Tibial artery (tissue), 4 donors: ENCODE data around the gene MYO1C.
"Not testable (repeated sequence)": the region's sequence is repeated elsewhere in the genome, so short reads cannot be mapped to it uniquely, and the experiment has no call there.

Source experiments
- DNase-seq, 2 donors: peaks; one replicate each; pipeline ENCODE4 v3.0.0-alpha.2; 2019
- H3K27ac ChIP-seq, 2 donors: fragments of 200-600 bp; sonication (generic) in 1 of 2; 1 replicate in 1 of 2; 2 replicates in 1 of 2; pipeline ENCODE4 v1.5.1; 2018 to 2019; ENCODE audit warnings: mild to moderate bottlenecking in 1 of 2
- H3K27me3 ChIP-seq, 2 donors: fragments of 200-600 bp; sonication (generic) in 1 of 2; one replicate each; pipeline versions ENCODE4 v1.5.1 to v1.6.0; 2016 to 2019
- H3K36me3 ChIP-seq, 3 donors: fragments of 200-600 bp; sonication (generic) in 2 of 3; one replicate each; pipeline ENCODE4 v1.5.1; 2016 to 2019; ENCODE audit warnings: mild to moderate bottlenecking in 2 of 3
- H3K4me1 ChIP-seq, 4 donors: fragments of 200-600 bp; sonication (generic) in 2 of 4; 1 replicate in 3 of 4; 2 replicates in 1 of 4; pipeline ENCODE4 v1.5.1; 2016 to 2019
- H3K4me3 ChIP-seq, 2 donors: fragments of 200-600 bp; sonication (generic) in 1 of 2; 1 replicate in 1 of 2; 2 replicates in 1 of 2; pipeline ENCODE4 v1.5.1; 2018 to 2019; ENCODE audit warnings: mild to moderate bottlenecking in 2 of 2
- H3K9me3 ChIP-seq, 3 donors: fragments of 200-600 bp; sonication (generic) in 1 of 3; one replicate each; pipeline ENCODE4 v1.5.1; 2016 to 2019
- CTCF ChIP-seq, 2 experiments: fragments of 200-600 bp in 1 of 2; fragments of 450-650 bp in 1 of 2; IDR thresholded peaks; one replicate each; pipeline ENCODE4 v1.5.1; 2017 to 2019; ENCODE audit warnings: antibody characterized with exemption in 2 of 2, mild to moderate bottlenecking in 1 of 2, moderate library complexity in 1 of 2
- intact Hi-C: fragments of 100-400 bp; cut with DNase I; formaldehyde crosslinking; loops from one replicate; pipeline ENCODE4 v1.15.0; 2023; ENCODE audit warnings: low total_unique reads

The MYO1C gene

GRCh38 chr17:1420163-1420562, 72.3 kb downstream of the MYO1C start:
- Histone ChIP-seq H3K27me3 (no peaks in the 10 kb centered on the region), H3K36me3 (peaks cover 10 to 50% (median 47%) of the 10 kb centered on the region in 3 donors), H3K4me1 (peaks cover 0 to 22% (median 4%) of the 10 kb centered on the region in 4 donors), H3K27ac (no peak overlapping the region), H3K4me3 (no peak overlapping the region), H3K9me3 (no peaks in the 10 kb centered on the region)
- no peak for TF ChIP-seq CTCF (IDR thresholded peaks at IDR 0.05)
- intact Hi-C loops: no loop called here
- DNase-seq: no peak

GRCh38 chr17:1418476-1418875, 74.0 kb downstream of the MYO1C start:
- peaks cover 0 to 19% (median 4%) of the 10 kb centered on the region in 4 donors for H3K4me1 ChIP-seq
- peaks cover 10 to 38% (median 36%) of the 10 kb centered on the region in 3 donors for H3K36me3 ChIP-seq
- H3K27ac ChIP-seq: not testable (repeated sequence)

GRCh38 chr17:1416414-1416813, 76.1 kb downstream of the MYO1C start:
- Histone ChIP-seq H3K4me1 (peaks cover 0 to 18% (median 9%) of the 10 kb centered on the region in 4 donors), H3K4me3 (no peak overlapping the region), H3K27me3 (no peaks in the 10 kb centered on the region), H3K27ac (no peak overlapping the region), H3K36me3 (peaks cover 7 to 22% (median 20%) of the 10 kb centered on the region in 3 donors), H3K9me3 (no peaks in the 10 kb centered on the region)
- intact Hi-C loops: no loop called here
- no peak for TF ChIP-seq CTCF (IDR thresholded peaks at IDR 0.05)
- DNase-seq: no peak

More at GRCh38 chr17:1418476-1418875, 74.0 kb downstream of the MYO1C start:
- DNase-seq, H3K9me3 ChIP-seq, H3K4me3 ChIP-seq, H3K27me3 ChIP-seq, intact Hi-C loops: not testable (repeated sequence)

GRCh38 chr17:1414634-1415033, 77.9 kb downstream of the MYO1C start:
- Histone ChIP-seq H3K27me3 (no peaks in the 10 kb centered on the region), H3K27ac (no peak overlapping the region), H3K9me3 (no peaks in the 10 kb centered on the region), H3K4me1 (peaks cover 0 to 18% (median 9%) of the 10 kb centered on the region in 4 donors), H3K4me3 (no peak overlapping the region), H3K36me3 (peaks cover 0 to 12% (median 10%) of the 10 kb centered on the region in 3 donors)
- no peak for DNase-seq
- TF ChIP-seq CTCF (IDR thresholded peaks at IDR 0.05): no peak
- intact Hi-C loops: no loop called here
